Cardiac fibroblast (primary cell): ENCODE results near the gene BZW2.

Experiments
- DNase-seq, 2 donors: peaks; one replicate each; pipeline versions ENCODE4 v3.0.0 to v3.0.0-alpha.2; 2010; ENCODE audit warnings: low read depth in 2 of 2
- H3K4me3 ChIP-seq, 2 donors: replicated peaks in 1 of 2; 1 replicate in 1 of 2; 2 replicates in 1 of 2; pipeline ENCODE4 v1.5.1; 2011; ENCODE audit warnings: low read depth in 2 of 2, low read length in 2 of 2, mild to moderate bottlenecking in 2 of 2, moderate library complexity in 1 of 2
- TF ChIP-seq, protein P1 (sequence below): IDR thresholded peaks from one replicate; pipeline ENCODE4 v1.5.1; 2011; ENCODE audit warnings: low read depth, mild to moderate bottlenecking, low read length, inconsistent platforms

BZW2 gene

DNA sequence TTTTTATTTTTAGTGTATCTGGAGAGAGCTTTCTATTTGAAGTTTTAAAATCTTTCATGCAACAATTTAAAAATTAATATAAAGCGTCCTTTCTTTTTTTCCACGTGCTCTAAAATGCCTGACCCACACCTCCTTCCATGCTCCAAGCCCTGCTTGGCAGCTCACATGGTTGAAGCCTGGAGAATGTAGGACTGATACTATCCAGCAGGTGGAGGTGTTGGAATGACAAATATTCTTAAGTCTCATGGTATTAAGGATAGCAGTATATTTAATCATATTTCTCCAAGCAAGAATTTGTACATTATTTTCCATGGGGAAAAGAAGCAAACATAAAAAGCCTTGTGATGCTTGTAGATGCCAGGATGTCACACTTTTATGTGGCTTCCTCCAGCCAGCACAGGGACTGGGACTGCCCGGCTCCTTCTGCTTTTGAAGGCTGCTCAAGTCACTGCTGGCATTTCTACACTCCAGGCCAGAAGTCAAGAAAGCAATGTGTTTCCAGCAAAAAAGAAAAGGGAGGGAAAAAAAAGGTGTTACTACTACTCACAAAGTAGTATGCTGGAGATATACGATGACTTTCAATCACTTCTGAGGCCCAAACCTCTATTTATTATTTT, 49.7 kb downstream of the BZW2 start:
- peak; percentile 81 to 88 for DNase-seq
- no peak overlapping the region for H3K4me3 ChIP-seq
- TF ChIP-seq, protein P1, sequence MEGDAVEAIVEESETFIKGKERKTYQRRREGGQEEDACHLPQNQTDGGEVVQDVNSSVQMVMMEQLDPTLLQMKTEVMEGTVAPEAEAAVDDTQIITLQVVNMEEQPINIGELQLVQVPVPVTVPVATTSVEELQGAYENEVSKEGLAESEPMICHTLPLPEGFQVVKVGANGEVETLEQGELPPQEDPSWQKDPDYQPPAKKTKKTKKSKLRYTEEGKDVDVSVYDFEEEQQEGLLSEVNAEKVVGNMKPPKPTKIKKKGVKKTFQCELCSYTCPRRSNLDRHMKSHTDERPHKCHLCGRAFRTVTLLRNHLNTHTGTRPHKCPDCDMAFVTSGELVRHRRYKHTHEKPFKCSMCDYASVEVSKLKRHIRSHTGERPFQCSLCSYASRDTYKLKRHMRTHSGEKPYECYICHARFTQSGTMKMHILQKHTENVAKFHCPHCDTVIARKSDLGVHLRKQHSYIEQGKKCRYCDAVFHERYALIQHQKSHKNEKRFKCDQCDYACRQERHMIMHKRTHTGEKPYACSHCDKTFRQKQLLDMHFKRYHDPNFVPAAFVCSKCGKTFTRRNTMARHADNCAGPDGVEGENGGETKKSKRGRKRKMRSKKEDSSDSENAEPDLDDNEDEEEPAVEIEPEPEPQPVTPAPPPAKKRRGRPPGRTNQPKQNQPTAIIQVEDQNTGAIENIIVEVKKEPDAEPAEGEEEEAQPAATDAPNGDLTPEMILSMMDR = peak; percentile 66

DNA sequence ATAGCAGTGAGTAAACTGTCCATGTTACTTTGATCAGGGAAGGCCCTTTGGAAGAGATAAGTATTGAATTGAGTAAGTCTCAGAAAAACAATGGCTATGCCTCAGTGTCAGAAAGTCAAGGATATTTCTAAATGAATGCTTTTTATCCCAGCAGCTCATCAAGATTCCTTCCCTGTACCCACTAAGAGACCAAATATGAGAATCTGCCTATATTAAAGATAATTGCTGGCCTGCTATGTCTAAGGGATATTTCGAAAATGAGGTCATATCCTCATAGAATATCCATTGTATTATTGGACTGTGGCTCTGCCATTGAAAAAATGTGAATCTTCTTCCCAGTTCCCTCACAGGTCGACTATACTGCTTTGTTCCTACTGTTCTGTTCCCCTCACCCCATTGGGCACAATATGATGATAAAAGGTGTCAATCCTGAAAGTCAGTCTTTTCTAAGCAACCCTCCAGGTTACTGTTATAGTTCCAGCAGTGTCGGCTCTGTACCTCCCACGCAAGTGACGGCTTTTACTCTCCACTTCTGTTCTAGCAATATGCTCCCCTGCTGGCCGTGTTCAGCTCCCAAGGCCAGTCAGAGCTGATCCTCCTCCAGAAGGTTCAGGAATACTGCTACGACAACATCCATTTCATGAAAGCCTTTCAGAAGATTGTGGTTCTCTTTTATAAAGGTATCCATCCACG, 51.7 kb downstream of the BZW2 start:
- peak; percentile 34 to 73 for DNase-seq
- TF ChIP-seq, protein P1 = peak; percentile 12
- no peak overlapping the region for H3K4me3 ChIP-seq

DNA sequence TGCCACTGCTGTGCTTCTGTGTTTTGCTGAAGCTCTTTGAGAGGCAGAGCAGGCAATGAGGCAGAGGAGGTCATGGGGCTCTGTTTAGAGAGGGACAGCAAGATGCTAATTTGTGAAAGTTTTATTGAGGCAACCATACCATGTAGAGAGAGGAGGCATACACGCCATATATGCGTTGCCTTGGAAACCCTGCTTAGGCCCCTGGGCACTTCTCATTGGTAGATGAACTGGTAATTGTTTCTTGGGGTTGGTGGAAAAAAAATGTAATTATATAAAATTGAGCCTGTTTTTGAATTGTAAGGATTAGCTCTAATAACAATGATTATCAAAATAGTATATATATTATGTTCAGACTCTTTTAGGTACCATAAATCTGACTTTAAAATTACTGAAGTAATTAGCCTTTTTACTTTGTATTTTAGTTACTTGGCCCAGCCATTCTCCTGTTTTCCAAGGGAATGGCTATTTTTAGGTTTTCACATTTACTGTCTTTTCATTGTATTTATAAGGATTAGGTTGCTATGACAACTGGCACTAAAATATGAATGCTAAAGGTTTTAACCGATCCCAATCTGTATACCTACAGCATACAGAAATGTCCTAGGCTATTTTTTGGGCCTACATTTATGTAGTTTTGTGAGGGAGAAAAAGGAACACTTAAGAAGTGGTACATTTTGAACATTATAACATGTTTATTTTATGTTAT, 52.4 kb downstream of the BZW2 start:
- no peak overlapping the region for H3K4me3 ChIP-seq
- no peak for DNase-seq
- TF ChIP-seq, protein P1 = no peak

DNA sequence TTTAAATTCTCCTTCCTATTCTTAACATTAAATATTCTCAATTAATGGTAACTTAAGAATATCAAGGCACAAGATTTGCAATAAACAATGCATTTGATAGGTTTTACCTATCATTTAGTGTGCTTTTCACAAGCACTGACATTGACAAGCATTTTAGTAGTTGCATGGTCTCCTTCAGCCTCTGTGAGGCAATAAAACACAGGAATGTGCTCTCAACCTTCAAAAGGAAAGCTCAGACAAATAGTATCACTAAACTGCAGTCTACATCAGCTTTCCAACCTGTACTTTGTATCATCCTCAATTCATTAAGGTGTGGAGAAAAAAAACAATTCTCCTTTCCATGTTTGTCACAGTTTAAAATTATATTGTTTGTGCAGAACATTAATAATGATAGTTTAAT, 56.5 kb downstream of the BZW2 start:
- DNase-seq = peak in 1 of 2 donors; percentile 41
- TF ChIP-seq, protein P1 = no peak
- no peak overlapping the region for H3K4me3 ChIP-seq

DNA sequence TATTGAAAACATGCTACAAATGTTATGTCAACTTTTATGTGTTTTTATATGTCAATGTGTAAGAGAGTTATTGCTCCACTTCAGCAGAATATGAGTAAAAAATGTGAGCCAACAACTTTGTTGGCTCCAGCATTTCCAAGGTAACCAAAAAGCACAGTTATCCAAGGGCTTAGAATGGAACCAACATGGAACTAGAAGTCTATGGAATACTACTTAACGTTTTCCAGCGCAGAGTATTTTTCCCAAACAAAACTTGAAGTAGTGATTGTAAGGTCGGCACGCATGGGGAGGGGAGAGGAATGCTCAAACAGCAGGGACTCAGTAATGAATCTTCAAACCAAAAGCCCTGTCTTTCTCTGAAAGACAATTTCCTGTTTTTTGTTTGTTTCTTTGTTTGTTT, 62.5 kb downstream of the BZW2 start:
- peak; percentile 46 to 60 for DNase-seq
- TF ChIP-seq, protein P1 = no peak
- no peak overlapping the region for H3K4me3 ChIP-seq

DNA sequence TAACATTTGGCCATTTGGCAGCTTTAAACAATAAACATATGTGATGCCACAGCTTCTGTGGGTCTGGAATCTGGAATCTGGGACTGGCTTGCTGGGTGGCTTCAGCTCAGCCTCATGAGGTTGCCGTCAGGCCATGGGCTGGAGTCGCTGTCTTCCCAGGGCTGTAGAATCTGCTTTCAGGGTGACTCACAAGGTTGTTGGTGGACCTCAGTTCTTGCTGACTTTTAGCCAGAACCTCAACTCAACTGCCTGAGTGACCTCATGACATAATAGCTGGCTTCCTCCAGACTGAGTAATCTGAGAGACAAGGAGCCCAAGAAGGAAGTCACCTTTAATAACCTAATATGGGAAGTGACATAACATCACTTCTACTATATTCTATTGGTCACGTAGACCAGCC, 63.0 kb downstream of the BZW2 start:
- DNase-seq = peak; percentile 81 to 98
- TF ChIP-seq, protein P1 = no peak
- no peak overlapping the region for H3K4me3 ChIP-seq
